ENCODE data around the gene TDRD10.
A peak's percentile ranks its signal among the peaks of the same experiment; 100 is the strongest.

DNA sequence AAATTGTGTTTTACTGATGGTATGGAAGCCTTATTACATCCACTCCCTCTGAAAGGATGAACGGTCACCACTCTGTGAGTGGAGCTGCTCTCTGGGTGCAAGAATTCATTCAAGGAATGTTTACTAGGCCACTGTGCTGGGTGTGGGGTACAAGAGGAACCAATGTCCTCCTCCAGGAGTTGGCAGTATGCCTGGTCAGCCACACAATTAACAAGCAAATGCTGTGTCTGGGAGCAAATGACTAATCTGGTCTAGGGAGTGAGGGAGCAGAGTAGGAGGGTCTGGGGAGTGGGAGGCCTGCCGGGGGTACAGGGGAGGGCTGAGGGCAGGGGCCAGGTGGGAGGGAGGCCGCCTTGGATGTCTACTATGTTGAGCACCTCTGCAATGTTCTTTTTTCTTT, 27.2 kb upstream of the TDRD10 start:
- TF ChIP-seq NFIC (IDR thresholded peaks at IDR 0.05) (peak; percentile 63; the same call in 1 of the 2 replicates), CREB1 (IDR thresholded peaks at IDR 0.05; ENCODE audit: low read depth) (no peak), CEBPB (IDR thresholded peaks at IDR 0.05) (no peak)
- TF ChIP-seq, protein P1, sequence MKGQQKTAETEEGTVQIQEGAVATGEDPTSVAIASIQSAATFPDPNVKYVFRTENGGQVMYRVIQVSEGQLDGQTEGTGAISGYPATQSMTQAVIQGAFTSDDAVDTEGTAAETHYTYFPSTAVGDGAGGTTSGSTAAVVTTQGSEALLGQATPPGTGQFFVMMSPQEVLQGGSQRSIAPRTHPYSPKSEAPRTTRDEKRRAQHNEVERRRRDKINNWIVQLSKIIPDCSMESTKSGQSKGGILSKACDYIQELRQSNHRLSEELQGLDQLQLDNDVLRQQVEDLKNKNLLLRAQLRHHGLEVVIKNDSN (IDR thresholded peaks at IDR 0.05), result no peak
- TF ChIP-seq, protein P2, sequence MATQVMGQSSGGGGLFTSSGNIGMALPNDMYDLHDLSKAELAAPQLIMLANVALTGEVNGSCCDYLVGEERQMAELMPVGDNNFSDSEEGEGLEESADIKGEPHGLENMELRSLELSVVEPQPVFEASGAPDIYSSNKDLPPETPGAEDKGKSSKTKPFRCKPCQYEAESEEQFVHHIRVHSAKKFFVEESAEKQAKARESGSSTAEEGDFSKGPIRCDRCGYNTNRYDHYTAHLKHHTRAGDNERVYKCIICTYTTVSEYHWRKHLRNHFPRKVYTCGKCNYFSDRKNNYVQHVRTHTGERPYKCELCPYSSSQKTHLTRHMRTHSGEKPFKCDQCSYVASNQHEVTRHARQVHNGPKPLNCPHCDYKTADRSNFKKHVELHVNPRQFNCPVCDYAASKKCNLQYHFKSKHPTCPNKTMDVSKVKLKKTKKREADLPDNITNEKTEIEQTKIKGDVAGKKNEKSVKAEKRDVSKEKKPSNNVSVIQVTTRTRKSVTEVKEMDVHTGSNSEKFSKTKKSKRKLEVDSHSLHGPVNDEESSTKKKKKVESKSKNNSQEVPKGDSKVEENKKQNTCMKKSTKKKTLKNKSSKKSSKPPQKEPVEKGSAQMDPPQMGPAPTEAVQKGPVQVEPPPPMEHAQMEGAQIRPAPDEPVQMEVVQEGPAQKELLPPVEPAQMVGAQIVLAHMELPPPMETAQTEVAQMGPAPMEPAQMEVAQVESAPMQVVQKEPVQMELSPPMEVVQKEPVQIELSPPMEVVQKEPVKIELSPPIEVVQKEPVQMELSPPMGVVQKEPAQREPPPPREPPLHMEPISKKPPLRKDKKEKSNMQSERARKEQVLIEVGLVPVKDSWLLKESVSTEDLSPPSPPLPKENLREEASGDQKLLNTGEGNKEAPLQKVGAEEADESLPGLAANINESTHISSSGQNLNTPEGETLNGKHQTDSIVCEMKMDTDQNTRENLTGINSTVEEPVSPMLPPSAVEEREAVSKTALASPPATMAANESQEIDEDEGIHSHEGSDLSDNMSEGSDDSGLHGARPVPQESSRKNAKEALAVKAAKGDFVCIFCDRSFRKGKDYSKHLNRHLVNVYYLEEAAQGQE (IDR thresholded peaks at IDR 0.05; ENCODE audit: low read depth), result no peak

All from Ishikawa (cell line).